Liver (tissue), 3 donors: Measurements from ENCODE around the gene SSX4.
"Not testable (repeated sequence)": the region's sequence is repeated elsewhere in the genome, so short reads cannot be mapped to it uniquely, and the experiment has no call there.

ENCODE experiments used
- CTCF ChIP-seq: fragments of 150-350 bp; IDR thresholded peaks from 2 replicates; pipeline ENCODE4 v1.5.1; 2017; ENCODE audit warnings: improper control_type of control experiment, low read depth, low read length; ENCODE audit not compliant: missing input control
- RAD21 ChIP-seq, 2 donors: IDR thresholded peaks; 2 replicates each; pipeline ENCODE4 v1.6.1; 2016; ENCODE audit warnings: antibody characterized with exemption in 2 of 2, mild to moderate bottlenecking in 2 of 2
- TAF1 ChIP-seq: conservative IDR thresholded peaks from 2 replicates; pipeline ENCODE4 v1.6.1; 2016; ENCODE audit warnings: antibody characterized with exemption, mild to moderate bottlenecking
- YY1 ChIP-seq: IDR thresholded peaks from 2 replicates; pipeline ENCODE4 v1.6.1; 2016; ENCODE audit warnings: antibody characterized with exemption, mild to moderate bottlenecking
- ZBTB33 ChIP-seq: IDR thresholded peaks from 2 replicates; pipeline ENCODE4 v1.6.1; 2016; ENCODE audit warnings: antibody characterized with exemption
- TF ChIP-seq, protein P1 (sequence below): IDR thresholded peaks from 2 replicates; pipeline ENCODE4 v1.6.1; 2016; ENCODE audit warnings: antibody characterized with exemption
- TF ChIP-seq, protein P2 (sequence below): IDR thresholded peaks from 2 replicates; pipeline ENCODE4 v1.6.1; 2016; ENCODE audit warnings: antibody characterized with exemption, mild to moderate bottlenecking
- donor health status: healthy.
- donor health status: healthy.

DNA sequence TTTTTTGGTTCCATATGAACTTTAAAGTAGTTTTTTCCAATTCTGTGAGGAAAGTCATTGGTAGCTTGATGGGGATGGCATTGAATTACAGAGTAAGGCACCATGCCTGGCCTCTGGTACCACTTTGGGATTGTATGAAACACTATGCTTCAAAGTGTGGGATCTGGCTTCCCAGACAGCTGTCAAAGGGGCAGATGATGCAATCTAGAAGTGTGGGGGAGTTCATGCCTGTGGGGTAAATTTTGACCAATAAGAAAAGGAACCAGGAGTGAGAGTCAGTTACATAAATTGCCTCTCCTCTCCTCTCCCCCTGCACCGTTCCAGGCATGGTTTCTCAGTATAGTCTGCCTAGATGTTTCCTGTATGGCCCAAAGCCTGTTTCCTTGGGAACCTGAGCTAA is 14.5 kb downstream of the SSX4 start:
- not testable (repeated sequence) for TF ChIP-seq TAF1; CTCF; ZBTB33; YY1; RAD21 (IDR thresholded peaks at IDR 0.05)
- TF ChIP-seq, protein P1, sequence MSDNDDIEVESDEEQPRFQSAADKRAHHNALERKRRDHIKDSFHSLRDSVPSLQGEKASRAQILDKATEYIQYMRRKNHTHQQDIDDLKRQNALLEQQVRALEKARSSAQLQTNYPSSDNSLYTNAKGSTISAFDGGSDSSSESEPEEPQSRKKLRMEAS: not testable (repeated sequence)
- TF ChIP-seq, protein P2, sequence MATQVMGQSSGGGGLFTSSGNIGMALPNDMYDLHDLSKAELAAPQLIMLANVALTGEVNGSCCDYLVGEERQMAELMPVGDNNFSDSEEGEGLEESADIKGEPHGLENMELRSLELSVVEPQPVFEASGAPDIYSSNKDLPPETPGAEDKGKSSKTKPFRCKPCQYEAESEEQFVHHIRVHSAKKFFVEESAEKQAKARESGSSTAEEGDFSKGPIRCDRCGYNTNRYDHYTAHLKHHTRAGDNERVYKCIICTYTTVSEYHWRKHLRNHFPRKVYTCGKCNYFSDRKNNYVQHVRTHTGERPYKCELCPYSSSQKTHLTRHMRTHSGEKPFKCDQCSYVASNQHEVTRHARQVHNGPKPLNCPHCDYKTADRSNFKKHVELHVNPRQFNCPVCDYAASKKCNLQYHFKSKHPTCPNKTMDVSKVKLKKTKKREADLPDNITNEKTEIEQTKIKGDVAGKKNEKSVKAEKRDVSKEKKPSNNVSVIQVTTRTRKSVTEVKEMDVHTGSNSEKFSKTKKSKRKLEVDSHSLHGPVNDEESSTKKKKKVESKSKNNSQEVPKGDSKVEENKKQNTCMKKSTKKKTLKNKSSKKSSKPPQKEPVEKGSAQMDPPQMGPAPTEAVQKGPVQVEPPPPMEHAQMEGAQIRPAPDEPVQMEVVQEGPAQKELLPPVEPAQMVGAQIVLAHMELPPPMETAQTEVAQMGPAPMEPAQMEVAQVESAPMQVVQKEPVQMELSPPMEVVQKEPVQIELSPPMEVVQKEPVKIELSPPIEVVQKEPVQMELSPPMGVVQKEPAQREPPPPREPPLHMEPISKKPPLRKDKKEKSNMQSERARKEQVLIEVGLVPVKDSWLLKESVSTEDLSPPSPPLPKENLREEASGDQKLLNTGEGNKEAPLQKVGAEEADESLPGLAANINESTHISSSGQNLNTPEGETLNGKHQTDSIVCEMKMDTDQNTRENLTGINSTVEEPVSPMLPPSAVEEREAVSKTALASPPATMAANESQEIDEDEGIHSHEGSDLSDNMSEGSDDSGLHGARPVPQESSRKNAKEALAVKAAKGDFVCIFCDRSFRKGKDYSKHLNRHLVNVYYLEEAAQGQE: not testable (repeated sequence)
